ENCODE results near the gene PHACTR1. TPM values are rescaled to one million over a fixed set of nuclear protein-coding genes. Genes with fewer than 3 reads are reported as not detected.

Gene PHACTR1
- polyA plus RNA-seq, 2 of the 4 experiments (the other 2 are of a cell fraction), result not detected

DNA sequence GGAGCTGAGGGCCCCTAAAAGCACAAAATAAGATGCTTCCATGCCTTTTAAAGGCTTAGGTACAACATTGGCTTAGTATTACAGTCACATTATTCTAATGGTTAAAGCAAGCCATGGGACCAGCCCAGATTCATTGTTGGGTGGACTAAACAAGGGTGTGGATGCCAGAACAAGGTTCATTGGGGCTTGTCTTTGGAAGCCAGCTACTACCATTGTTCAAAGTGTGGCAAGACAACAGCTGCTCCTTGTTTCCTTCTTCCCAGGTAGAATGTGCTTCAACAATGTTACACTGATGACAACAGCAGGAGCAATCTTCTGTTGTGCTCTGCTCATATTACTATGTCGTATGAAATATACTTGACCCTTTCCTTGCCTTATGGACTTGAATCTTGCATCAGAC, 350.3 kb downstream of the PHACTR1 start:
- WGBS (ENCODE audit: missing lambda C conversion rate), result 40% methylated on average over 1 of the region's 1 CpG
- H3K4me2 ChIP-seq, result no peak overlapping the region
- ChIA-PET CTCF (no interaction called here), POLR2A (no interaction called here)
- H3K27ac ChIP-seq, result no peak overlapping the region
- DNase-seq (ENCODE audit: low read depth in 1 of 2, low spot score in 1 of 2) (no peak), FAIRE-seq (no peak), ATAC-seq (no peak)
- TF ChIP-seq GATA3 (IDR thresholded peaks at IDR 0.05; ENCODE audit: borderline replicate concordance) (no peak), ZFP36 (IDR thresholded peaks at IDR 0.05; ENCODE audit: borderline replicate concordance, partially characterized antibody) (no peak)
- no peaks in the 10 kb centered on the region for H3K9me3 ChIP-seq
- H3K4me1 ChIP-seq, result no peaks in the 10 kb centered on the region
- no peak overlapping the region for H3K4me3 ChIP-seq

DNA sequence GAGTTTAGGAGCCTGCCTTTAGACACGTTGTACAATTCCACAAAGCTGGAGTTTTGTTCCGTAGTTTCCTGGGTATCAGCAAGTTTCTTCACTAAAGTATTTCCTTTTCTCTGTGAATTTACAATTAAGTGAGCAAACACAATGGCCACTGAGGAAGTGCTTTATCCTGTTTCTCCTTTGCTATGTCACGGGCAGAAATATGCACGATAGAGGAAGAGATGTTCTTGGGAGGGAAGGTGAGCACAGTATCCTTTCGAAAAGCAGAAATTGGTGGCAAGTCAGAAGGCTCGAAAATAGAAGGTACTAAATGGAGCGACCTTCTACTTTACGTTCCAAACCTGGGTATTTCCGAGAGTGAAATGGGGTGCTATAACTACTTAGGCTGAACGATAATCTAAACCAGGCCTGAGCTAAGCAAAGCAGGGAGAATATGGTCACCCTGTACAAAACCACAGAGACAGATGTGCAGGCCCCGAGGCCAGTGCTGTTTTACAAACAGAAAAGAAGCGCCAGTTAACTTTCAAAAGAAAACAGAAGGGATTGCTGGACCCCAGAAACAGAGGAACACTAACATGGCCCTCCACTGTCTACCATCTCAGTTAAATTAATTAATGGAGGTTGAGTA, 352.1 kb downstream of the PHACTR1 start:
- no peak overlapping the region for H3K27ac ChIP-seq
- FAIRE-seq (no peak), DNase-seq (ENCODE audit: low read depth in 1 of 2, low spot score in 1 of 2) (no peak), ATAC-seq (no peak)
- CTCF ChIA-PET, result no interaction called here
- no peaks in the 10 kb centered on the region for H3K9me3 ChIP-seq
- POLR2A ChIA-PET, result no interaction called here
- 38% methylated on average over 12 of the region's 12 CpGs for WGBS (ENCODE audit: missing lambda C conversion rate)
- no peaks in the 10 kb centered on the region for H3K4me1 ChIP-seq
- H3K4me3 ChIP-seq, result no peak overlapping the region
- TF ChIP-seq KDM5A (IDR thresholded peaks at IDR 0.05) (no peak), CBX2 (IDR thresholded peaks at IDR 0.05; ENCODE audit: borderline replicate concordance, low read depth) (no peak), MAX (IDR thresholded peaks at IDR 0.05) (no peak), RAD21 (conservative IDR thresholded peaks at IDR 0.05 in 1 of 2, IDR thresholded peaks at IDR 0.05 in 1 of 2) (no peak), JUN (IDR thresholded peaks at IDR 0.05) (no peak), CEBPB (IDR thresholded peaks at IDR 0.05) (no peak), RFX5 (IDR thresholded peaks at IDR 0.05) (no peak), ATOH8 (CRISPR knock-in tag; IDR thresholded peaks at IDR 0.05; ENCODE audit: low read depth) (no peak), NR3C1 (IDR thresholded peaks at IDR 0.05) (no peak), POLR2A (IDR thresholded peaks at IDR 0.05; ENCODE audit: low read length) (no peak), JUNB (IDR thresholded peaks at IDR 0.05) (no peak), MYC (IDR thresholded peaks at IDR 0.05; ENCODE audit: borderline replicate concordance, low read length) (no peak), ZFP36 (IDR thresholded peaks at IDR 0.05; ENCODE audit: borderline replicate concordance, partially characterized antibody) (no peak), BHLHE40 (IDR thresholded peaks at IDR 0.05; ENCODE audit: low read depth, low read length) (no peak), BCL3 (IDR thresholded peaks at IDR 0.05) (no peak)
- TF ChIP-seq, protein P1, sequence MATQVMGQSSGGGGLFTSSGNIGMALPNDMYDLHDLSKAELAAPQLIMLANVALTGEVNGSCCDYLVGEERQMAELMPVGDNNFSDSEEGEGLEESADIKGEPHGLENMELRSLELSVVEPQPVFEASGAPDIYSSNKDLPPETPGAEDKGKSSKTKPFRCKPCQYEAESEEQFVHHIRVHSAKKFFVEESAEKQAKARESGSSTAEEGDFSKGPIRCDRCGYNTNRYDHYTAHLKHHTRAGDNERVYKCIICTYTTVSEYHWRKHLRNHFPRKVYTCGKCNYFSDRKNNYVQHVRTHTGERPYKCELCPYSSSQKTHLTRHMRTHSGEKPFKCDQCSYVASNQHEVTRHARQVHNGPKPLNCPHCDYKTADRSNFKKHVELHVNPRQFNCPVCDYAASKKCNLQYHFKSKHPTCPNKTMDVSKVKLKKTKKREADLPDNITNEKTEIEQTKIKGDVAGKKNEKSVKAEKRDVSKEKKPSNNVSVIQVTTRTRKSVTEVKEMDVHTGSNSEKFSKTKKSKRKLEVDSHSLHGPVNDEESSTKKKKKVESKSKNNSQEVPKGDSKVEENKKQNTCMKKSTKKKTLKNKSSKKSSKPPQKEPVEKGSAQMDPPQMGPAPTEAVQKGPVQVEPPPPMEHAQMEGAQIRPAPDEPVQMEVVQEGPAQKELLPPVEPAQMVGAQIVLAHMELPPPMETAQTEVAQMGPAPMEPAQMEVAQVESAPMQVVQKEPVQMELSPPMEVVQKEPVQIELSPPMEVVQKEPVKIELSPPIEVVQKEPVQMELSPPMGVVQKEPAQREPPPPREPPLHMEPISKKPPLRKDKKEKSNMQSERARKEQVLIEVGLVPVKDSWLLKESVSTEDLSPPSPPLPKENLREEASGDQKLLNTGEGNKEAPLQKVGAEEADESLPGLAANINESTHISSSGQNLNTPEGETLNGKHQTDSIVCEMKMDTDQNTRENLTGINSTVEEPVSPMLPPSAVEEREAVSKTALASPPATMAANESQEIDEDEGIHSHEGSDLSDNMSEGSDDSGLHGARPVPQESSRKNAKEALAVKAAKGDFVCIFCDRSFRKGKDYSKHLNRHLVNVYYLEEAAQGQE (IDR thresholded peaks at IDR 0.05), result no peak
- TF ChIP-seq, protein P2, sequence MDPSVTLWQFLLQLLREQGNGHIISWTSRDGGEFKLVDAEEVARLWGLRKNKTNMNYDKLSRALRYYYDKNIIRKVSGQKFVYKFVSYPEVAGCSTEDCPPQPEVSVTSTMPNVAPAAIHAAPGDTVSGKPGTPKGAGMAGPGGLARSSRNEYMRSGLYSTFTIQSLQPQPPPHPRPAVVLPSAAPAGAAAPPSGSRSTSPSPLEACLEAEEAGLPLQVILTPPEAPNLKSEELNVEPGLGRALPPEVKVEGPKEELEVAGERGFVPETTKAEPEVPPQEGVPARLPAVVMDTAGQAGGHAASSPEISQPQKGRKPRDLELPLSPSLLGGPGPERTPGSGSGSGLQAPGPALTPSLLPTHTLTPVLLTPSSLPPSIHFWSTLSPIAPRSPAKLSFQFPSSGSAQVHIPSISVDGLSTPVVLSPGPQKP (IDR thresholded peaks at IDR 0.05; ENCODE audit: low read depth, low read length), result no peak
- H3K4me2 ChIP-seq, result no peak overlapping the region

Data from A549 (cell line).